Measurements from ENCODE around the gene MOK.

DNA sequence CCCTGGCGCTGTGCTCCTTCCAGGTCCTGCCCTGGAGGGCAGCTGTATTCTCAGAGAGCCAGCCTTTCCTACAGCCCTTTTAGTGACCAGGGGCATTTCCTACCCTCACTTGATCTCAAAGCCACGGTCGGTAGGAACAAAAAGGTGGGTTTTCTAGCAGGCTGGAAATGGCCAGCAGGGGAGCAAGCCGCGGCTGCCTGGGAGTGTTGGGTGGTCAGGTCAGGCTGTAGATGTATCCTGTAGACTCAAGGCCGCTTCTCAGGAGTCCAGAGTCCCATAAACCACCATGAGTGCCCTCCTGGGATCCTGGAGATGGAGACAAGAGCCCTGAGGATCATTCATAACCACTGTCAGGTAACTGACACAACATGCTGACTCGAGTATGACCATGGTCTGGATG, 39.1 kb upstream of the MOK start:
- TF ChIP-seq CTCF (IDR thresholded peaks at IDR 0.05; ENCODE audit: poor library complexity, severe bottlenecking) (no peak), RAD21 (conservative IDR thresholded peaks at IDR 0.05) (no peak), EZH2 (IDR thresholded peaks at IDR 0.05; ENCODE audit: borderline replicate concordance, insufficient read depth, low read length, poor library complexity, severe bottlenecking) (no peak), TAF1 (IDR thresholded peaks at IDR 0.05; ENCODE audit: low read depth) (no peak), POLR2AphosphoS5 (IDR thresholded peaks at IDR 0.05) (no peak), EP300 (conservative IDR thresholded peaks at IDR 0.05; ENCODE audit: poor library complexity, severe bottlenecking) (no peak), MXI1 (conservative IDR thresholded peaks at IDR 0.05; ENCODE audit: poor library complexity, severe bottlenecking) (no peak), SMC3 (conservative IDR thresholded peaks at IDR 0.05; ENCODE audit: poor library complexity) (no peak)
- TF ChIP-seq, protein P1, sequence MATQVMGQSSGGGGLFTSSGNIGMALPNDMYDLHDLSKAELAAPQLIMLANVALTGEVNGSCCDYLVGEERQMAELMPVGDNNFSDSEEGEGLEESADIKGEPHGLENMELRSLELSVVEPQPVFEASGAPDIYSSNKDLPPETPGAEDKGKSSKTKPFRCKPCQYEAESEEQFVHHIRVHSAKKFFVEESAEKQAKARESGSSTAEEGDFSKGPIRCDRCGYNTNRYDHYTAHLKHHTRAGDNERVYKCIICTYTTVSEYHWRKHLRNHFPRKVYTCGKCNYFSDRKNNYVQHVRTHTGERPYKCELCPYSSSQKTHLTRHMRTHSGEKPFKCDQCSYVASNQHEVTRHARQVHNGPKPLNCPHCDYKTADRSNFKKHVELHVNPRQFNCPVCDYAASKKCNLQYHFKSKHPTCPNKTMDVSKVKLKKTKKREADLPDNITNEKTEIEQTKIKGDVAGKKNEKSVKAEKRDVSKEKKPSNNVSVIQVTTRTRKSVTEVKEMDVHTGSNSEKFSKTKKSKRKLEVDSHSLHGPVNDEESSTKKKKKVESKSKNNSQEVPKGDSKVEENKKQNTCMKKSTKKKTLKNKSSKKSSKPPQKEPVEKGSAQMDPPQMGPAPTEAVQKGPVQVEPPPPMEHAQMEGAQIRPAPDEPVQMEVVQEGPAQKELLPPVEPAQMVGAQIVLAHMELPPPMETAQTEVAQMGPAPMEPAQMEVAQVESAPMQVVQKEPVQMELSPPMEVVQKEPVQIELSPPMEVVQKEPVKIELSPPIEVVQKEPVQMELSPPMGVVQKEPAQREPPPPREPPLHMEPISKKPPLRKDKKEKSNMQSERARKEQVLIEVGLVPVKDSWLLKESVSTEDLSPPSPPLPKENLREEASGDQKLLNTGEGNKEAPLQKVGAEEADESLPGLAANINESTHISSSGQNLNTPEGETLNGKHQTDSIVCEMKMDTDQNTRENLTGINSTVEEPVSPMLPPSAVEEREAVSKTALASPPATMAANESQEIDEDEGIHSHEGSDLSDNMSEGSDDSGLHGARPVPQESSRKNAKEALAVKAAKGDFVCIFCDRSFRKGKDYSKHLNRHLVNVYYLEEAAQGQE (IDR thresholded peaks at IDR 0.05; ENCODE audit: borderline replicate concordance), result no peak

Measured in neural cell (in vitro differentiated cells).